Loucy (cell line): ENCODE measurements around the gene FOXP1.

ENCODE experiments used
- H2AFZ ChIP-seq: fragments of 200-600 bp; sonication (generic); 2 replicates; pipeline ENCODE4 v1.6.0; 2016; ENCODE audit warnings: antibody characterized with exemption, mild to moderate bottlenecking, low read length, moderate library complexity
- H3F3A ChIP-seq: fragments of 200-600 bp; 2 replicates; pipeline ENCODE4 v1.6.0; 2016; ENCODE audit warnings: antibody characterized with exemption, low read depth, mild to moderate bottlenecking
- H3K27me3 ChIP-seq: fragments of 200-600 bp; sonication (generic); 2 replicates; pipeline ENCODE4 v1.6.1; 2014; ENCODE audit warnings: low read length, mild to moderate bottlenecking; ENCODE audit not compliant: insufficient read depth, poor library complexity, severe bottlenecking
- H3K36me3 ChIP-seq: fragments of 200-600 bp; sonication (generic); 2 replicates; pipeline ENCODE4 v1.6.1; 2016; ENCODE audit warnings: low read length; ENCODE audit not compliant: insufficient read depth
- H3K4me1 ChIP-seq: fragments of 200-600 bp; sonication (generic); 2 replicates; pipeline ENCODE4 v1.5.1; 2014; ENCODE audit warnings: low read length, mild to moderate bottlenecking; ENCODE audit not compliant: insufficient read depth, poor library complexity, severe bottlenecking
- H3K4me2 ChIP-seq: fragments of 200-600 bp; sonication (generic); 2 replicates; pipeline ENCODE4 v1.6.0; 2014; ENCODE audit warnings: antibody characterized with exemption, low read length, low read depth, mild to moderate bottlenecking; ENCODE audit not compliant: poor library complexity, severe bottlenecking
- H3K4me3 ChIP-seq: fragments of 200-600 bp; sonication (generic); 2 replicates; pipeline ENCODE4 v1.5.1; 2014; ENCODE audit warnings: low read length, mild to moderate bottlenecking, mixed read lengths; ENCODE audit not compliant: poor library complexity, severe bottlenecking
- H3K79me2 ChIP-seq: fragments of 200-600 bp; sonication (generic); 2 replicates; pipeline ENCODE4 v1.6.1; 2014; ENCODE audit warnings: low read length; ENCODE audit not compliant: insufficient read depth
- H3K9ac ChIP-seq: fragments of 200-600 bp; sonication (generic); 2 replicates; pipeline ENCODE4 v1.6.0; 2014; ENCODE audit warnings: mild to moderate bottlenecking, low read depth, low read length, moderate library complexity; ENCODE audit not compliant: poor library complexity, severe bottlenecking
- H3K9me2 ChIP-seq: fragments of 200-600 bp; sonication (generic); replicated peaks from 2 replicates; pipeline ENCODE4 v1.6.1; 2016; ENCODE audit warnings: low read depth, low read length, mixed read lengths
- H3K9me3 ChIP-seq: fragments of 200-600 bp; sonication (generic); 2 replicates; pipeline ENCODE4 v1.6.1; 2014; ENCODE audit warnings: mild to moderate bottlenecking, antibody characterized with exemption, low read length, low read depth; ENCODE audit not compliant: insufficient read depth
- H4K20me1 ChIP-seq: fragments of 200-600 bp; sonication (generic); 2 replicates; pipeline ENCODE4 v1.6.0; 2014; ENCODE audit warnings: antibody characterized with exemption, low read length, mild to moderate bottlenecking; ENCODE audit not compliant: insufficient read depth, poor library complexity, severe bottlenecking
- CTCF ChIP-seq: fragments of 200-600 bp; sonication (generic); conservative IDR thresholded peaks from 2 replicates; pipeline ENCODE4 v1.5.1; 2014; ENCODE audit warnings: mild to moderate bottlenecking, antibody characterized with exemption, low read length
- EZH2phosphoT487 ChIP-seq: fragments of 200-600 bp; IDR thresholded peaks from 2 replicates; pipeline ENCODE4 v1.6.1; 2018; ENCODE audit warnings: antibody characterized with exemption, mild to moderate bottlenecking, moderate library complexity, borderline replicate concordance

Gene FOXP1

GRCh38 chr3:71389191-71389590, 194.3 kb downstream of the FOXP1 start:
- H3K4me3 ChIP-seq: peak overlapping the region; percentile 71
- no peaks in the 10 kb centered on the region for H4K20me1 ChIP-seq
- H3K9ac ChIP-seq: peak overlapping the region; percentile 73
- H2AFZ ChIP-seq: no peak overlapping the region
- H3K9me2 ChIP-seq: no peaks in the 10 kb centered on the region
- peaks cover 56% of the 10 kb centered on the region for H3K4me1 ChIP-seq
- H3K36me3 ChIP-seq: no peaks in the 10 kb centered on the region
- H3K4me2 ChIP-seq: peak overlapping the region; percentile 90
- H3K79me2 ChIP-seq: peaks cover 54% of the 10 kb centered on the region
- TF ChIP-seq CTCF: no peak
- TF ChIP-seq EZH2phosphoT487: no peak
- no peaks in the 10 kb centered on the region for H3K9me3 ChIP-seq
- H3K27me3 ChIP-seq: no peaks in the 10 kb centered on the region
- peaks cover 7% of the 10 kb centered on the region for H3F3A ChIP-seq

DNA sequence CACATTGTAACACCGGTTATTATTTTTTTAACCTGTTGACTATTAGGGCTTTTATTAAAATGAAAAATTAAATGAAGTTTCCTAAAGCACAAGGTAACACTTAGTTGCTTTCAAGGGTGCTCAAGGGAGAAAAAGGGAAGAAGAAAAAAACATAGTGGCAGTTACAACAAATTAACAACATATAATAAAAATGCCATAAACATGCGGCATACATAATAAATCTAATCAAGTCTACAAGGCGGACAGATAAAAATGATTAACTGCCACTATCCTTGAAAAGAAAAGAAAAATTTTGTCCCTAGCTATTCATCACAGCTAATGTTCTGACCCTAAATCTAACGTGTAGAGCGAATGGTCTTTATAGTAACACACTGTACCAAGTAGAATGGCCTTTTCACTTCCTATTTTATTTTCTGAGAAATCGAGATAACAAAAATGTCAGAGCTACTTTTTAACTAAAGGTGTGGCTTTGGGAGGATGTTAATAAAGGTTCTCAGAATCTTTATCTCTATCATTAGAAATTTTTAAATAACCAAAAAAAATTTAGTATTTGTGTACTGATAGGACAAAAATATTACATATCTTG, 194.9 kb downstream of the FOXP1 start:
- no peaks in the 10 kb centered on the region for H3K27me3 ChIP-seq
- peaks cover 54% of the 10 kb centered on the region for H3K79me2 ChIP-seq
- no peak overlapping the region for H3K4me3 ChIP-seq
- H4K20me1 ChIP-seq: no peaks in the 10 kb centered on the region
- no peak overlapping the region for H3K9ac ChIP-seq
- H3K4me2 ChIP-seq: peak overlapping the region; percentile 11
- H3F3A ChIP-seq: peaks cover 7% of the 10 kb centered on the region
- peaks cover 56% of the 10 kb centered on the region for H3K4me1 ChIP-seq
- H2AFZ ChIP-seq: no peak overlapping the region
- no peaks in the 10 kb centered on the region for H3K36me3 ChIP-seq
- H3K9me2 ChIP-seq: no peaks in the 10 kb centered on the region
- no peak for TF ChIP-seq CTCF
- no peak for TF ChIP-seq EZH2phosphoT487
- H3K9me3 ChIP-seq: no peaks in the 10 kb centered on the region

DNA sequence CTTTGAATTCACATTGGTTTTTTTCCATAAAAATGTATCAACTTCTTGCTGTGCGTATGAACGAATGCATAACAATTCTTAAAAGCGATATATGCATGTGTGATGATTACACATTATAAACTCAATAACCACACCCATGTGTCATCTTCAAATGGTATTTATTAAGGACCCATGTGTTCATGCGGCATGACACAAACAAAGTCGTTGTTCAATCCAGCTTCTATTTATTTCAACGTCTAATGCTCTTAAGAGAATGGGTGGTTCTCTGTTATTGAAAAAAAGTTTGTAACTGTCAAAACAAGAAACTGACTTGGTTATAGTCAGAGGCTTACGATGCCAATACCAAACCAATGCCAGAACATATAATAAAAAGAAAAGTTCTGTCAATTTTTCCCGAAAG, 195.9 kb downstream of the FOXP1 start:
- Histone ChIP-seq H3K36me3 (no peaks in the 10 kb centered on the region), H3K9me3 (no peaks in the 10 kb centered on the region), H3K4me2 (no peak overlapping the region), H3F3A (peaks cover 7% of the 10 kb centered on the region), H4K20me1 (no peaks in the 10 kb centered on the region), H3K27me3 (no peaks in the 10 kb centered on the region), H3K4me3 (no peak overlapping the region), H3K4me1 (peaks cover 54% of the 10 kb centered on the region), H3K79me2 (peaks cover 49% of the 10 kb centered on the region), H2AFZ (no peak overlapping the region), H3K9me2 (no peaks in the 10 kb centered on the region), H3K9ac (no peak overlapping the region)
- TF ChIP-seq CTCF (no peak), EZH2phosphoT487 (no peak)
